Uterus (tissue), 4 donors: ENCODE results near the gene KCNMA1. TPM values are rescaled to one million over a fixed set of nuclear protein-coding genes. Genes with fewer than 3 reads are reported as not detected.
"Not testable (repeated sequence)": the region's sequence is repeated elsewhere in the genome, so short reads cannot be mapped to it uniquely, and the experiment has no call there.

Experiments used
- DNase-seq, 2 donors: peaks; one replicate each; pipeline ENCODE4 v3.0.0-alpha.2; 2019 to 2020
- H3K27ac ChIP-seq, 2 donors: fragments of 200-600 bp; sonication (generic); 1 replicate in 1 of 2; 2 replicates in 1 of 2; pipeline ENCODE4 v1.5.1; 2016 to 2018
- H3K27me3 ChIP-seq, 2 donors: fragments of 200-600 bp; sonication (generic); one replicate each; pipeline ENCODE4 v1.5.1; 2018 to 2019; ENCODE audit warnings: control low read depth in 1 of 2
- H3K36me3 ChIP-seq, 2 donors: fragments of 200-600 bp; sonication (generic); one replicate each; pipeline ENCODE4 v1.5.1; 2019; ENCODE audit warnings: control low read depth in 1 of 2
- H3K4me1 ChIP-seq, 2 donors: fragments of 200-600 bp; sonication (generic); one replicate each; pipeline ENCODE4 v1.5.1; 2018 to 2019; ENCODE audit warnings: control low read depth in 1 of 2
- H3K4me3 ChIP-seq, 2 donors: fragments of 200-600 bp; sonication (generic); 1 replicate in 1 of 2; 2 replicates in 1 of 2; pipeline ENCODE4 v1.5.1; 2018 to 2019; ENCODE audit warnings: mild to moderate bottlenecking in 1 of 2
- H3K9me3 ChIP-seq, 2 donors: fragments of 200-600 bp; sonication (generic); one replicate each; pipeline ENCODE4 v1.5.1; 2019; ENCODE audit warnings: control low read depth in 1 of 2
- POLR2A ChIP-seq, 2 donors: fragments of 450-650 bp; IDR thresholded peaks; one replicate each; pipeline ENCODE4 v1.6.1; 2016; ENCODE audit warnings: antibody characterized with exemption in 2 of 2, mild to moderate bottlenecking in 1 of 2, moderate library complexity in 1 of 2
- intact Hi-C: fragments of 100-400 bp; cut with DNase I; formaldehyde crosslinking; loops from one replicate; pipeline ENCODE4 v1.15.1; 2023; ENCODE audit warnings: low total_unique reads
- total RNA-seq, 4 donors: library from RNA; depleted of rRNA in 3 of 4; stranded (reverse); fragments of >200 nt in 3 of 4; gene quantifications; one replicate each; pipeline versions ENCODE4 v1.1.0 to v1.2.4, GENCODE V29; 2014 to 2023
- TF ChIP-seq, protein P1 (sequence below), 4 experiments: fragments of 200-600 bp in 2 of 4; fragments of 450-650 bp in 2 of 4; sonication (generic) in 2 of 4; IDR thresholded peaks; one replicate each; pipeline ENCODE4 v1.5.1; 2016 to 2019; ENCODE audit warnings: antibody characterized with exemption in 4 of 4, mild to moderate bottlenecking in 2 of 4, moderate library complexity in 1 of 4
- donor health status: DM: yes; HTN: yes; CAD: no.

KCNMA1 gene
- total RNA-seq, 4 donors from 2014 or later = 86.2 to 236 (median 164) TPM

DNA sequence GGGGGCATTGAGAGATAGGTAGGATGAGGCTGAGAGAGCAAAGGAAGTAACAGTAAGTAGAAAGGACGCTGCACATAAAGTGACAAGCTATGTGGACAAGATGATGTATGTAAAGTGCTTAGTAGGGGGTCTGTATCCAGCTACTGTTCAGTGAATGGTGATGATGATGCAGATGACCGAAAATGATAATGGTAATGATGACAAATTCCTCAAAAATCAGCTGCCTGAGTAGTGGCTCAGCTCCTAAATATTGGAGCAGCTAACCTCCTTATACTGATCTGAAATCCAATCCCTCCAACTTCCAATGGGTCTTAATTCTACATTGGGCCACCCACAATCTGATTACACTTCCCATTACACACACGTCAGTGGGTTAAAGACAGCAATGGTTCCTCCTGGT, 27.1 kb upstream of the KCNMA1 start:
- H3K36me3 ChIP-seq = no peaks in the 10 kb centered on the region
- no peaks in the 10 kb centered on the region for H3K9me3 ChIP-seq
- no peak for DNase-seq
- no peak for TF ChIP-seq POLR2A (IDR thresholded peaks at IDR 0.05)
- TF ChIP-seq, protein P1, sequence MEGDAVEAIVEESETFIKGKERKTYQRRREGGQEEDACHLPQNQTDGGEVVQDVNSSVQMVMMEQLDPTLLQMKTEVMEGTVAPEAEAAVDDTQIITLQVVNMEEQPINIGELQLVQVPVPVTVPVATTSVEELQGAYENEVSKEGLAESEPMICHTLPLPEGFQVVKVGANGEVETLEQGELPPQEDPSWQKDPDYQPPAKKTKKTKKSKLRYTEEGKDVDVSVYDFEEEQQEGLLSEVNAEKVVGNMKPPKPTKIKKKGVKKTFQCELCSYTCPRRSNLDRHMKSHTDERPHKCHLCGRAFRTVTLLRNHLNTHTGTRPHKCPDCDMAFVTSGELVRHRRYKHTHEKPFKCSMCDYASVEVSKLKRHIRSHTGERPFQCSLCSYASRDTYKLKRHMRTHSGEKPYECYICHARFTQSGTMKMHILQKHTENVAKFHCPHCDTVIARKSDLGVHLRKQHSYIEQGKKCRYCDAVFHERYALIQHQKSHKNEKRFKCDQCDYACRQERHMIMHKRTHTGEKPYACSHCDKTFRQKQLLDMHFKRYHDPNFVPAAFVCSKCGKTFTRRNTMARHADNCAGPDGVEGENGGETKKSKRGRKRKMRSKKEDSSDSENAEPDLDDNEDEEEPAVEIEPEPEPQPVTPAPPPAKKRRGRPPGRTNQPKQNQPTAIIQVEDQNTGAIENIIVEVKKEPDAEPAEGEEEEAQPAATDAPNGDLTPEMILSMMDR (IDR thresholded peaks at IDR 0.05) = no peak
- H3K4me3 ChIP-seq = no peak overlapping the region
- H3K4me1 ChIP-seq = no peaks in the 10 kb centered on the region
- H3K27me3 ChIP-seq = no peaks in the 10 kb centered on the region
- H3K27ac ChIP-seq = no peak overlapping the region
- intact Hi-C loops = no loop called here

DNA sequence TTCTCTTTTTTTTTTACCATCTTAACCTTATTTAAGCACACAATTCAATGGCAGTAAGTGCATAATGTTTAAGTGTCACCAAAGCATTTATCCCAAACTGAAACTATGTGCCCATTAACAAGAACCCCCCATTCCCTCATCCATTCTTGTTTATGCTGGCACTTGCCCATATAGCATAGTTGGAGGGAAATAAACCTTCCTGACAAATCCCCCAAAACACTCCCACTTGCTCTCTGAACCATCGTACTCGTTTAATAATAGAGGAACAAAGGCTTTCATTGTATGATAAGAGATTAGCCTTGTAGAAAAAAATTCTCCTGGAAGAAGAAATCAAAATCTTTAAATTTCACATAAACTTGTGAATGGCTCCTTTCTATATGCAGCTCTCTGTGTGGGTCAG, 26.4 kb upstream of the KCNMA1 start:
- Histone ChIP-seq H3K4me3 (no peak overlapping the region), H3K27ac (no peak overlapping the region), H3K4me1 (no peaks in the 10 kb centered on the region), H3K27me3 (no peaks in the 10 kb centered on the region), H3K36me3 (no peaks in the 10 kb centered on the region), H3K9me3 (no peaks in the 10 kb centered on the region)
- intact Hi-C loops = no loop called here
- DNase-seq = no peak
- TF ChIP-seq, protein P1 (IDR thresholded peaks at IDR 0.05) = no peak
- TF ChIP-seq POLR2A (IDR thresholded peaks at IDR 0.05) = no peak

DNA sequence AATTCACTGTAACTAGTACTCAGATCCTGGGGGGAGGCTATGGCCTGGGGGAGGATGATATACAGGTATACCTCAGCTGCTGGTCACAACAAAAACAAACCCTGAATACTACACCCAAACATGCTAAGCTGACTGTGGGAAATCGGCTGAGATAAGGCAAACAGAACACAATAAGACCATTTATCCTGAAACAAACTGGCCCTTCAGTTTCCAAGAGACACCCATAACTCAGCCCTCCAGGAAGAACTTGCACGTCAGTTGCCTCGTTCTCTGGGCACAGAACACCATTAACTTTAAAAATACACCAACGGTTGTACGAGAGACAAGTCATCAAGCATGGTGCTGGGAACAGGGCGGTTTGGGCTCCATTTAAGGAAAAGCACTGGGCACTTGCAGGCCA, 24.1 kb upstream of the KCNMA1 start:
- H3K27ac ChIP-seq = no peak overlapping the region
- intact Hi-C loops = no loop called here
- H3K9me3 ChIP-seq = no peaks in the 10 kb centered on the region
- no peaks in the 10 kb centered on the region for H3K36me3 ChIP-seq
- H3K4me3 ChIP-seq = no peak overlapping the region
- no peak for DNase-seq
- no peaks in the 10 kb centered on the region for H3K27me3 ChIP-seq
- H3K4me1 ChIP-seq = no peaks in the 10 kb centered on the region
- TF ChIP-seq, protein P1 (IDR thresholded peaks at IDR 0.05) = no peak
- TF ChIP-seq POLR2A (IDR thresholded peaks at IDR 0.05) = no peak

DNA sequence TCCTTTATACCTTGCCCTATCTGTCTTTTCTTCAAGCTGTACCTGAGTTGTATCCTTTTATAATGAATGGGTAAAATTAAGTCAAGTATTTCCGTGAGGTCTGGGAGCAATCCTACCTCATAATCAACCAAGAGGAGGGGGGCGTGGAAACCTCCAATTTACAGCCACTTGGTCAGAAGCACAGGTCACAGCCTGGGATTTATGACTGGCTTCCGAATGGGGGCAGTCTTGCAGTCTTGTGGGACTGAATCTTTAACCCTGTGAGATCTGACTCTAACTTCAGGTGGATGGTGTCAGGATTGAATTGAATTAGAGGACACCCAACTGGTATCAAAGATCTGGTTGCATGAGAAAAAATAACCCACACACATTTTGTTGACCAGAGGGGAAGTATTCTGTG, 23.5 kb upstream of the KCNMA1 start:
- H3K27me3 ChIP-seq = no peaks in the 10 kb centered on the region
- no peak for DNase-seq
- intact Hi-C loops = no loop called here
- no peaks in the 10 kb centered on the region for H3K4me1 ChIP-seq
- H3K9me3 ChIP-seq = no peaks in the 10 kb centered on the region
- TF ChIP-seq POLR2A (IDR thresholded peaks at IDR 0.05) = no peak
- TF ChIP-seq, protein P1 (IDR thresholded peaks at IDR 0.05) = no peak
- H3K4me3 ChIP-seq = no peak overlapping the region
- no peak overlapping the region for H3K27ac ChIP-seq
- H3K36me3 ChIP-seq = no peaks in the 10 kb centered on the region

DNA sequence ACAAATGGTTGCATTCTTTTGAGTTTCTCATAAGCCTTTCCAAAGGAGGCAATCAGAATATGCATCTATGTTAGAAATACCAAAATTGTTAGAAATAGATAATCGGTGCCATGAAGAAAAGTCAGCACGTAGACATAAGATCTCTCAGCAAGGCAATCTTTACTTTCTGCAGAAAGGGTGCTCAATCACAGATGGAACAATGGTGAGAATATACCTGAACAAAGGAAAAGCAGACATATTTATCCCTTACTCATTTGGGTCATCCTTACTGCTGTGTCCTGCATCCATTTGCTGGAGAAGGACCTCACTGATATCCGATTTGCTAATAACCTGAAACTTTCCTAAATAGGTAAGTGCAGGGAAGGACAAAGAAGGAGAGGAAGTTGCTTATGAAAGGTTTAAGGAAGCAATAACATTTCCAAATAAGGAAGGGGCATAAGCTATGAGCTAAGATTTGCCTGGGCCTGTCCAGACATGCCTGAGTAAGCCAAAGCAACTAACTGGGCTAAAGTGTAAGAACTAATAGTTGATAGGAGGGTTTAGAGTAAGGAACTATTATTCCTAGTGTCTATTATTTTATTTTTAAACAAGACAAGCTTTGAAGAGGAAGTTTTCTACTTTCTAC, 21.6 kb upstream of the KCNMA1 start:
- H3K36me3 ChIP-seq, DNase-seq, H3K4me1 ChIP-seq, H3K27me3 ChIP-seq, H3K9me3 ChIP-seq, H3K4me3 ChIP-seq, H3K27ac ChIP-seq, intact Hi-C loops: not testable (repeated sequence)

DNA sequence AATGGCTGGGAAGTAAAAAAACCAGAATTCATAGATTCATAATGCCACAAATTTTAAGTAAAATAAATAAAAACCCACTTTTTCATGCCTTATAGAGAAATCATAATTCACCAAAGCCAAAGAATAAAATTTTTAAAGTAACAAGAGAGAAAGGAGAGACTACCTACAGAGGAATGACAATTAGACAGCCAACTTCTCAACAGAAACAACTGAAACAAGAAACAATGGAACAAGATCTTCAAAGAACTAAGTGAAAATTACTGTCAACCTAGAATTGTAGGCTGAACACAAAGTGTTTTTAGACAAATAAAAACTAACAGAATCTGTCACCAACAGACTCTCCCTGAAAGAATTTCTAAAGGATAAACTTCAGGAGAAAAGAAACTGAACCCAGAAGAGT, 15.6 kb upstream of the KCNMA1 start:
- intact Hi-C loops = no loop called here
- Histone ChIP-seq H3K27ac (no peak overlapping the region), H3K4me3 (no peak overlapping the region), H3K9me3 (peaks cover 0 to 8% of the 10 kb centered on the region in 2 donors), H3K4me1 (no peaks in the 10 kb centered on the region), H3K36me3 (no peaks in the 10 kb centered on the region), H3K27me3 (no peaks in the 10 kb centered on the region)
- TF ChIP-seq, protein P1 (IDR thresholded peaks at IDR 0.05) = no peak
- no peak for TF ChIP-seq POLR2A (IDR thresholded peaks at IDR 0.05)
- DNase-seq = no peak
